Astrocyte (in vitro differentiated cells and primary cell): ENCODE measurements around the gene MFSD1.

Experiments
- EZH2 ChIP-seq: IDR thresholded peaks from 2 replicates; pipeline ENCODE4 v1.6.1; 2012; ENCODE audit warnings: mild to moderate bottlenecking, low read length, inconsistent platforms; ENCODE audit not compliant: insufficient read depth
- TF ChIP-seq, protein P1 (sequence below): IDR thresholded peaks from 2 replicates; pipeline ENCODE4 v1.5.1; 2011; ENCODE audit warnings: low read depth, mild to moderate bottlenecking, inconsistent platforms, low read length, moderate library complexity; ENCODE audit not compliant: insufficient read depth

- TF ChIP-seq, protein P1, sequence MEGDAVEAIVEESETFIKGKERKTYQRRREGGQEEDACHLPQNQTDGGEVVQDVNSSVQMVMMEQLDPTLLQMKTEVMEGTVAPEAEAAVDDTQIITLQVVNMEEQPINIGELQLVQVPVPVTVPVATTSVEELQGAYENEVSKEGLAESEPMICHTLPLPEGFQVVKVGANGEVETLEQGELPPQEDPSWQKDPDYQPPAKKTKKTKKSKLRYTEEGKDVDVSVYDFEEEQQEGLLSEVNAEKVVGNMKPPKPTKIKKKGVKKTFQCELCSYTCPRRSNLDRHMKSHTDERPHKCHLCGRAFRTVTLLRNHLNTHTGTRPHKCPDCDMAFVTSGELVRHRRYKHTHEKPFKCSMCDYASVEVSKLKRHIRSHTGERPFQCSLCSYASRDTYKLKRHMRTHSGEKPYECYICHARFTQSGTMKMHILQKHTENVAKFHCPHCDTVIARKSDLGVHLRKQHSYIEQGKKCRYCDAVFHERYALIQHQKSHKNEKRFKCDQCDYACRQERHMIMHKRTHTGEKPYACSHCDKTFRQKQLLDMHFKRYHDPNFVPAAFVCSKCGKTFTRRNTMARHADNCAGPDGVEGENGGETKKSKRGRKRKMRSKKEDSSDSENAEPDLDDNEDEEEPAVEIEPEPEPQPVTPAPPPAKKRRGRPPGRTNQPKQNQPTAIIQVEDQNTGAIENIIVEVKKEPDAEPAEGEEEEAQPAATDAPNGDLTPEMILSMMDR: no peak
- TF ChIP-seq EZH2: no peak
Measured at GRCh38 chr3:158773166-158773565, 28.7 kb upstream of the MFSD1 start.
